GM10266 (cell line): ENCODE measurements around the gene KRT76.

ENCODE experiments used
- DNase-seq: peaks from one replicate; pipeline ENCODE4 v3.0.0; 2012; ENCODE audit errors: extremely low spot score
- CTCF ChIP-seq: IDR thresholded peaks from 2 replicates; pipeline ENCODE4 v1.5.1; 2012; ENCODE audit warnings: mild to moderate bottlenecking, low read depth; ENCODE audit not compliant: control insufficient read depth, insufficient read depth; ENCODE audit errors: missing control alignments

The KRT76 gene

DNA sequence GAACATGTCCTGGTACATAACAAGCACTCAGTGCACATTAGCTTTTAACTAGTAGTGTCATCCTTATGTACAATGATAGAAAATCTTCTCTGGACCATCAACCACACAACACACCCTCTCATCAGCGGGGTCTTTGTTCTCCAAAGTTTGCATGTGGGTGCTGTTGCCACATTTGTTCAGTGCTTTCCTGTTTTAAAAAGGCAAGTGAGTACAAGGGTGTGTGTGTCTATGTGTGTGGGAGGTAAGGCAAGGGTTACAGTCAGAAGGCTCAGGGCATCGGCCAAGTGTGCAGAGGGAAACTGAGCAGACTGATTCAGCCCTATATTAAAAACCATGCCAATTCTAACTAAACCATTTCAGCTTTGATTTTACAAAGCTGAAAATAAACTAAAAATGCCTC, 17.9 kb downstream of the KRT76 start:
- TF ChIP-seq CTCF = no peak
- no peak for DNase-seq

GRCh38 chr12:52757449-52758176, 19.5 kb downstream of the KRT76 start:
- DNase-seq = no peak
- TF ChIP-seq CTCF = no peak

DNA sequence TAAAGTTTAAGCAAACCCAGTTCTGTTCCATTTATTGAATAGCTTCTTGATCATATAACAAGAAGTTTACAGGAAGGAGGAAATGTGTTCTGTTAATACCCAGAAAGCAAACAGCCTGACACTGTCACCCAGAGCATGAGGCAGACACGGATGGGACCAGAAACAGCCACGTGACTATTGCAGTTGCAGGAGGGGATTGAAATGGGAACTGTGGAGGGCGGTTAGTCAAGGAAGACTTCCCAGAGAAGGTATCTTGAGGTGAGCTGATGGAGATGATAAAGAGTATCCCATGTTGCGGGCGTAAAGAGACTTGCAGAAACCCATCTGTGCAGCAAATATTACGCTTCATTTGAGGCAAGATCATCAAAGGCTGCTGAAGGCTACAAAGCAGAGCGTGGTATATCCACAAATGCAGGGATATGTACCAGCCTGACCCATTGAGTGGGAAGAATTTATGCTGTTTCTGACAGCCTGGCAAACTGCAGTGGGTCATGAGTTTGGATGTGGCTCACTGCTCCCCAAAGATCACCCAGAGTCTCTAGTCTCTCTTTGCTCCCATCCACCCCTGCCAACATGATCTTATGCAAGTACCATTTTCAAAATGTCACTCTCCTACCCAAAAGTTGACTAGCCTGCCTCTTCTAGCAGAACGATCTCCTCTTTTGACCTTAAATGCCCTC, 20.7 kb downstream of the KRT76 start:
- DNase-seq = no peak
- no peak for TF ChIP-seq CTCF

- no peak for DNase-seq
- TF ChIP-seq CTCF = no peak
These were observed 21.6 kb downstream of the KRT76 start for GRCh38 chr12:52755533-52755932.

- DNase-seq = no peak
- no peak for TF ChIP-seq CTCF
These were observed 23.0 kb downstream of the KRT76 start for GRCh38 chr12:52754135-52754534.

GRCh38 chr12:52753283-52753682, 23.9 kb downstream of the KRT76 start:
- no peak for DNase-seq
- no peak for TF ChIP-seq CTCF

GRCh38 chr12:52752516-52752915, 24.6 kb downstream of the KRT76 start:
- no peak for DNase-seq
- no peak for TF ChIP-seq CTCF
